GM23338 (cell line): Measurements from ENCODE around the gene PCDHGA6. TPM values are rescaled to one million over a fixed set of nuclear protein-coding genes. Genes with fewer than 3 reads are reported as not detected.

Experiments
- ATAC-seq: fragments of 200-7000 bp; cut with Tn5 transposase; 3 replicates; pipeline ENCODE4 v1.9.1; 2020
- DNase-seq: peaks from one replicate; pipeline ENCODE4 v3.0.0-alpha.2; 2015; ENCODE audit warnings: low spot score
- H2AFZ ChIP-seq: fragments of 200-600 bp; sonication (generic); 2 replicates; pipeline ENCODE4 v1.8.0; 2016; ENCODE audit warnings: antibody characterized with exemption, mild to moderate bottlenecking, moderate library complexity
- H3F3A ChIP-seq: fragments of 200-600 bp; sonication (generic); replicated peaks from 2 replicates; pipeline ENCODE4 v1.8.0; 2017; ENCODE audit warnings: antibody characterized with exemption, mixed run types, low read depth
- H3K27ac ChIP-seq: fragments of 200-600 bp; sonication (generic); 2 replicates; pipeline ENCODE4 v1.6.1; 2016; ENCODE audit warnings: low read depth
- H3K27me3 ChIP-seq: fragments of 200-600 bp; sonication (generic); 2 replicates; pipeline ENCODE4 v1.8.0; 2016; ENCODE audit warnings: mild to moderate bottlenecking, mixed run types, moderate library complexity; ENCODE audit not compliant: insufficient read depth
- H3K36me3 ChIP-seq: fragments of 200-600 bp; sonication (generic); 2 replicates; pipeline ENCODE4 v1.8.0; 2016; ENCODE audit warnings: mild to moderate bottlenecking; ENCODE audit not compliant: insufficient read depth
- H3K4me1 ChIP-seq: fragments of 200-600 bp; sonication (generic); 2 replicates; pipeline ENCODE4 v1.8.0; 2016; ENCODE audit warnings: mild to moderate bottlenecking, moderate library complexity; ENCODE audit not compliant: insufficient read depth
- H3K4me2 ChIP-seq: fragments of 200-600 bp; sonication (generic); 2 replicates; pipeline ENCODE4 v1.7.1; 2017; ENCODE audit warnings: mixed run types
- H3K4me3 ChIP-seq: fragments of 200-600 bp; sonication (generic); 2 replicates; pipeline ENCODE4 v1.6.1; 2016; ENCODE audit warnings: mixed run types
- H3K79me2 ChIP-seq: fragments of 200-600 bp; sonication (generic); replicated peaks from 2 replicates; pipeline ENCODE4 v1.8.0; 2017; ENCODE audit warnings: mild to moderate bottlenecking; ENCODE audit not compliant: insufficient read depth
- H3K9me2 ChIP-seq: fragments of 200-600 bp; sonication (generic); 2 replicates; pipeline ENCODE4 v1.8.0; 2017; ENCODE audit not compliant: insufficient read depth
- H4K20me1 ChIP-seq: fragments of 200-600 bp; sonication (generic); replicated peaks from 2 replicates; pipeline ENCODE4 v1.8.0; 2017; ENCODE audit warnings: mild to moderate bottlenecking; ENCODE audit not compliant: insufficient read depth
- H3K27ac Mint-ChIP-seq: 2 replicates; pipeline ENCODE4 v1.8.0; 2020; ENCODE audit warnings: inconsistent platforms, mild to moderate bottlenecking, moderate library complexity, mixed read lengths
- H3K27me3 Mint-ChIP-seq: 3 replicates; pipeline ENCODE4 v1.8.0; 2022; ENCODE audit warnings: low read depth, mild to moderate bottlenecking, moderate library complexity, mixed read lengths, inconsistent platforms; ENCODE audit not compliant: insufficient read depth, poor library complexity
- H3K36me3 Mint-ChIP-seq: 3 replicates; pipeline ENCODE4 v1.8.0; 2021; ENCODE audit warnings: low read depth, mild to moderate bottlenecking, inconsistent platforms, moderate library complexity, mixed read lengths
- H3K4me1 Mint-ChIP-seq: 3 replicates; pipeline ENCODE4 v1.8.0; 2020; ENCODE audit warnings: mild to moderate bottlenecking, inconsistent platforms, mixed read lengths
- H3K4me3 Mint-ChIP-seq: 3 replicates; pipeline ENCODE4 v1.8.0; 2021; ENCODE audit warnings: moderate library complexity, mild to moderate bottlenecking, inconsistent platforms, mixed read lengths
- H3K9me3 Mint-ChIP-seq: 3 replicates; pipeline ENCODE4 v1.8.0; 2020; ENCODE audit warnings: moderate library complexity, mild to moderate bottlenecking, inconsistent platforms, mixed read lengths
- CREB1 ChIP-seq: fragments of 250-450 bp; sonication (Bioruptor Pico); IDR thresholded peaks from 2 replicates; pipeline ENCODE4 v1.5.0; 2020; ENCODE audit warnings: low read depth, mild to moderate bottlenecking, moderate library complexity
- EZH2 ChIP-seq: fragments of 200-600 bp; sonication (generic); IDR thresholded peaks from one replicate; pipeline ENCODE4 v1.8.0; 2017; ENCODE audit warnings: antibody characterized with exemption, mild to moderate bottlenecking, low read depth; ENCODE audit not compliant: unreplicated experiment
- EZH2phosphoT487 ChIP-seq: fragments of 200-600 bp; sonication (generic); IDR thresholded peaks from one replicate; pipeline ENCODE4 v1.8.1; 2018; ENCODE audit warnings: antibody characterized with exemption; ENCODE audit not compliant: unreplicated experiment
- JUNB ChIP-seq: IDR thresholded peaks from one replicate; pipeline ENCODE4 v1.6.1; 2016; ENCODE audit warnings: antibody characterized with exemption; ENCODE audit not compliant: unreplicated experiment
- NANOG ChIP-seq: IDR thresholded peaks from 2 replicates; pipeline ENCODE4 v1.6.1; 2016; ENCODE audit warnings: antibody characterized with exemption, borderline replicate concordance
- POLR2AphosphoS5 ChIP-seq: IDR thresholded peaks from 2 replicates; pipeline ENCODE4 v1.6.1; 2016; ENCODE audit warnings: antibody characterized with exemption, low read depth
- REST ChIP-seq: IDR thresholded peaks from one replicate; pipeline ENCODE4 v1.6.1; 2018; ENCODE audit warnings: antibody characterized with exemption; ENCODE audit not compliant: unreplicated experiment
- STAT1 ChIP-seq: IDR thresholded peaks from one replicate; pipeline ENCODE4 v1.6.1; 2016; ENCODE audit warnings: antibody characterized with exemption; ENCODE audit not compliant: unreplicated experiment
- ZNF114 ChIP-seq: fragments of 250-450 bp; sonication (Bioruptor Pico); IDR thresholded peaks from 2 replicates; pipeline ENCODE4 v1.5.0; 2020; ENCODE audit warnings: mild to moderate bottlenecking, moderate library complexity
- ZNF331 ChIP-seq: fragments of 250-450 bp; sonication (Bioruptor Pico); IDR thresholded peaks from 2 replicates; pipeline ENCODE4 v1.5.0; 2020; ENCODE audit warnings: low read depth, mild to moderate bottlenecking, moderate library complexity
- ZNF462 ChIP-seq: fragments of 250-450 bp; sonication (Bioruptor Pico); IDR thresholded peaks from 2 replicates; pipeline ENCODE4 v1.5.0; 2020; ENCODE audit warnings: mild to moderate bottlenecking, moderate library complexity
- polyA plus RNA-seq: library from polyadenylated mRNA; unstranded; fragments of >200 nt; fragmentation: Nextera tagmentation; extraction: Ambion mirVana; gene quantifications from 2 replicates; pipeline ENCODE4 v1.2.1, GENCODE V29; 2016
- total RNA-seq: library from RNA; depleted of rRNA; stranded (reverse); fragments of >200 nt; shearing (Covaris generic); gene quantifications from 2 replicates; pipeline ENCODE4 v1.2.3, GENCODE V29; 2014
- TF ChIP-seq, protein P1 (sequence below), 2 experiments: fragments of 200-600 bp in 1 of 2; sonication (generic) in 1 of 2; conservative IDR thresholded peaks; 2 replicates each; pipeline versions ENCODE4 v1.5.1 to v1.6.1; 2016 to 2017; ENCODE audit warnings: antibody characterized with exemption in 2 of 2, low read depth in 2 of 2, mild to moderate bottlenecking in 2 of 2, moderate library complexity in 1 of 2
- TF ChIP-seq, protein P2 (sequence below): IDR thresholded peaks from 2 replicates; pipeline ENCODE4 v1.6.1; 2016; ENCODE audit warnings: antibody characterized with exemption

Gene PCDHGA6
- total and polyA plus RNA-seq, 2 experiments from 2014 or later, result 0.99 to 4.8 TPM

- no peak overlapping the region for H3K27ac Mint-ChIP-seq
- no peaks in the 10 kb centered on the region for H3K27me3 ChIP-seq
- H3K36me3 Mint-ChIP-seq, result peaks cover 73% of the 10 kb centered on the region
These were observed 13.0 kb upstream of the PCDHGA6 start for GRCh38 chr5:141360685-141361084.

More at GRCh38 chr5:141360685-141361084, 13.0 kb upstream of the PCDHGA6 start:
- Histone ChIP-seq H3K79me2 (no peaks in the 10 kb centered on the region), H3K9me2 (no peaks in the 10 kb centered on the region), H3K4me3 (no peak overlapping the region), H3F3A (0 out of 2 replicates have a peak, but pooled peaks cover 3% of the 10 kb centered on the region), H3K4me2 (no peak overlapping the region), H3K27ac (no peak overlapping the region), H3K36me3 (peaks cover 4% of the 10 kb centered on the region; the same call in 1 of the 2 replicates), H2AFZ (no peak overlapping the region), H4K20me1 (no peaks in the 10 kb centered on the region), H3K4me1 (peaks cover 17% of the 10 kb centered on the region; the same call in 1 of the 2 replicates)
- peaks cover 13% of the 10 kb centered on the region for H3K27me3 Mint-ChIP-seq
- peaks cover 73% of the 10 kb centered on the region for H3K9me3 Mint-ChIP-seq
- DNase-seq, result no peak
- TF ChIP-seq EZH2 (no peak), CREB1 (CRISPR knock-in tag) (no peak), POLR2AphosphoS5 (no peak), EZH2phosphoT487 (no peak), NANOG (no peak), ZNF331 (CRISPR knock-in tag) (no peak), JUNB (no peak), ZNF114 (CRISPR knock-in tag) (no peak), ZNF462 (CRISPR knock-in tag) (no peak), REST (no peak), STAT1 (no peak)
- TF ChIP-seq, protein P1, sequence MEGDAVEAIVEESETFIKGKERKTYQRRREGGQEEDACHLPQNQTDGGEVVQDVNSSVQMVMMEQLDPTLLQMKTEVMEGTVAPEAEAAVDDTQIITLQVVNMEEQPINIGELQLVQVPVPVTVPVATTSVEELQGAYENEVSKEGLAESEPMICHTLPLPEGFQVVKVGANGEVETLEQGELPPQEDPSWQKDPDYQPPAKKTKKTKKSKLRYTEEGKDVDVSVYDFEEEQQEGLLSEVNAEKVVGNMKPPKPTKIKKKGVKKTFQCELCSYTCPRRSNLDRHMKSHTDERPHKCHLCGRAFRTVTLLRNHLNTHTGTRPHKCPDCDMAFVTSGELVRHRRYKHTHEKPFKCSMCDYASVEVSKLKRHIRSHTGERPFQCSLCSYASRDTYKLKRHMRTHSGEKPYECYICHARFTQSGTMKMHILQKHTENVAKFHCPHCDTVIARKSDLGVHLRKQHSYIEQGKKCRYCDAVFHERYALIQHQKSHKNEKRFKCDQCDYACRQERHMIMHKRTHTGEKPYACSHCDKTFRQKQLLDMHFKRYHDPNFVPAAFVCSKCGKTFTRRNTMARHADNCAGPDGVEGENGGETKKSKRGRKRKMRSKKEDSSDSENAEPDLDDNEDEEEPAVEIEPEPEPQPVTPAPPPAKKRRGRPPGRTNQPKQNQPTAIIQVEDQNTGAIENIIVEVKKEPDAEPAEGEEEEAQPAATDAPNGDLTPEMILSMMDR (conservative IDR thresholded peaks at IDR 0.05; ENCODE audit: low read depth in 2 of 2), result no peak
- TF ChIP-seq, protein P2, sequence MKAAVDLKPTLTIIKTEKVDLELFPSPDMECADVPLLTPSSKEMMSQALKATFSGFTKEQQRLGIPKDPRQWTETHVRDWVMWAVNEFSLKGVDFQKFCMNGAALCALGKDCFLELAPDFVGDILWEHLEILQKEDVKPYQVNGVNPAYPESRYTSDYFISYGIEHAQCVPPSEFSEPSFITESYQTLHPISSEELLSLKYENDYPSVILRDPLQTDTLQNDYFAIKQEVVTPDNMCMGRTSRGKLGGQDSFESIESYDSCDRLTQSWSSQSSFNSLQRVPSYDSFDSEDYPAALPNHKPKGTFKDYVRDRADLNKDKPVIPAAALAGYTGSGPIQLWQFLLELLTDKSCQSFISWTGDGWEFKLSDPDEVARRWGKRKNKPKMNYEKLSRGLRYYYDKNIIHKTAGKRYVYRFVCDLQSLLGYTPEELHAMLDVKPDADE, result no peak
- peaks cover 14% of the 10 kb centered on the region for H3K4me1 Mint-ChIP-seq
- ATAC-seq, result no peak
- no peak overlapping the region for H3K4me3 Mint-ChIP-seq
